ENCODE measurements around the gene SLC12A9. TPM values are rescaled to one million over a fixed set of nuclear protein-coding genes. Genes with fewer than 3 reads are reported as not detected.

Gene SLC12A9
- total and polyA plus RNA-seq, 7 donors, result 2.2 to 4.7 (median 3.3) TPM

- Histone ChIP-seq H3K36me3 (ENCODE audit: insufficient read depth in 1 of 2, low read depth in 1 of 2) (peaks cover 0 to 12% of the 10 kb centered on the region in 2 donors), H3K27me3 (ENCODE audit: insufficient read depth in 3 of 3, low read length in 2 of 3) (no peaks in the 10 kb centered on the region), H3K9me3 (no peaks in the 10 kb centered on the region), H3K4me3 (no peak overlapping the region), H3K27ac (no peak overlapping the region), H3K4me1 (peaks cover 12% of the 10 kb centered on the region)
- ATAC-seq, result no peak
- no peak for TF ChIP-seq CTCF (IDR thresholded peaks at IDR 0.05)
- 43 to 62% (median 61%) methylated on average over 10 of the region's 10 CpGs for WGBS, 3 donors
- intact Hi-C loops (cut with DNase I), result no loop called here
- peak in 1 of 2 donors; percentile 18 for DNase-seq
Observed at GRCh38 chr7:100863406-100863950, 11.0 kb downstream of the SLC12A9 start.

- H3K27me3 ChIP-seq (ENCODE audit: insufficient read depth in 3 of 3, low read length in 2 of 3), result no peaks in the 10 kb centered on the region
- peaks cover 0 to 12% of the 10 kb centered on the region in 2 donors for H3K36me3 ChIP-seq (ENCODE audit: insufficient read depth in 1 of 2, low read depth in 1 of 2)
- H3K4me3 ChIP-seq, result no peak overlapping the region
- 88 to 92% (median 89%) methylated on average over 12 of the region's 12 CpGs for WGBS, 3 donors
- H3K27ac ChIP-seq, result no peak overlapping the region
- DNase-seq, result peak in 1 of 2 donors; percentile 6
- no peak for ATAC-seq
- no peaks in the 10 kb centered on the region for H3K9me3 ChIP-seq
- TF ChIP-seq CTCF (IDR thresholded peaks at IDR 0.05), result no peak
- H3K4me1 ChIP-seq, result peaks cover 12% of the 10 kb centered on the region
- intact Hi-C loops (cut with DNase I), result no loop called here
Observed at GRCh38 chr7:100864263-100864845, 11.8 kb downstream of the SLC12A9 start.

GRCh38 chr7:100865372-100865911 lies 12.9 kb downstream of the SLC12A9 start:
- 67 to 80% (median 71%) methylated on average over 17 of the region's 17 CpGs for WGBS, 3 donors
- peaks cover 0 to 9% of the 10 kb centered on the region in 2 donors for H3K36me3 ChIP-seq (ENCODE audit: insufficient read depth in 1 of 2, low read depth in 1 of 2)
- intact Hi-C loops (cut with DNase I), result no loop called here

GRCh38 chr7:100865938-100866728 lies 13.6 kb downstream of the SLC12A9 start:
- Histone ChIP-seq H3K9me3 (no peaks in the 10 kb centered on the region), H3K27ac (peak overlapping the region; percentile 83), H3K36me3 (ENCODE audit: insufficient read depth in 1 of 2, low read depth in 1 of 2) (peaks cover 0 to 11% of the 10 kb centered on the region in 2 donors), H3K4me3 (peak overlapping the region; percentile 77), H3K4me1 (peaks cover 12% of the 10 kb centered on the region), H3K27me3 (ENCODE audit: insufficient read depth in 3 of 3, low read length in 2 of 3) (no peaks in the 10 kb centered on the region)
- ATAC-seq, result peak; percentile 46 to 80 (median 64)
- intact Hi-C loops (cut with DNase I), result no loop called here
- no peak for TF ChIP-seq CTCF (IDR thresholded peaks at IDR 0.05)
- peak; percentile 82 to 93 for DNase-seq
- WGBS, 3 donors, result 16 to 45% (median 26%) methylated on average over 44 to 46 of the region's 46 CpGs

More at GRCh38 chr7:100865372-100865911, 12.9 kb downstream of the SLC12A9 start:
- H3K27ac ChIP-seq, result no peak overlapping the region
- H3K9me3 ChIP-seq, result no peaks in the 10 kb centered on the region
- no peak for TF ChIP-seq CTCF (IDR thresholded peaks at IDR 0.05)
- no peak for DNase-seq
- H3K27me3 ChIP-seq (ENCODE audit: insufficient read depth in 3 of 3, low read length in 2 of 3), result no peaks in the 10 kb centered on the region
- peak overlapping the region; percentile 77 for H3K4me3 ChIP-seq
- peaks cover 12% of the 10 kb centered on the region for H3K4me1 ChIP-seq
- ATAC-seq, result peak in 1 of 4 donors; percentile 13
